ENCODE data around the gene FBXW7.
A peak's percentile ranks its signal among the peaks of the same experiment; 100 is the strongest.

FBXW7 gene

DNA sequence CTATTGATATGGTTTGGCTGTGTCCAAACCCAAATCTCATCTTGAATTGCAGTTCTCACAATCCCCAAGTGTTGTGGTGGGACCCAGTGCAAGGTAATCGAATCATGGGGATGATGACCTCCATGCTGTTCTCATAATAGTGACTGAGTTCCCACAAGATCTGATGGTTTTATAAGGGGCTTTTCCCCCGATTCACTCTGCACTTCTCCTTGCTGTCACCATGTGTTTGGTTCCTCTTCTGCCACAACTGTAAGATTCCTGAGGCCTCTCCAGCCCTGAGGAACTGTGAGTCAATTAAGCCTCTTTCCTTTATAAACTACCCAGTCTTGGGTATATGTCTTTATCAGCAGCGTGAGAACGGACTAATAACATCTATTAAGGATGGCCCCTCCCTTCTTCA, 68.8 kb downstream of the FBXW7 start:
- TF ChIP-seq, protein P1, sequence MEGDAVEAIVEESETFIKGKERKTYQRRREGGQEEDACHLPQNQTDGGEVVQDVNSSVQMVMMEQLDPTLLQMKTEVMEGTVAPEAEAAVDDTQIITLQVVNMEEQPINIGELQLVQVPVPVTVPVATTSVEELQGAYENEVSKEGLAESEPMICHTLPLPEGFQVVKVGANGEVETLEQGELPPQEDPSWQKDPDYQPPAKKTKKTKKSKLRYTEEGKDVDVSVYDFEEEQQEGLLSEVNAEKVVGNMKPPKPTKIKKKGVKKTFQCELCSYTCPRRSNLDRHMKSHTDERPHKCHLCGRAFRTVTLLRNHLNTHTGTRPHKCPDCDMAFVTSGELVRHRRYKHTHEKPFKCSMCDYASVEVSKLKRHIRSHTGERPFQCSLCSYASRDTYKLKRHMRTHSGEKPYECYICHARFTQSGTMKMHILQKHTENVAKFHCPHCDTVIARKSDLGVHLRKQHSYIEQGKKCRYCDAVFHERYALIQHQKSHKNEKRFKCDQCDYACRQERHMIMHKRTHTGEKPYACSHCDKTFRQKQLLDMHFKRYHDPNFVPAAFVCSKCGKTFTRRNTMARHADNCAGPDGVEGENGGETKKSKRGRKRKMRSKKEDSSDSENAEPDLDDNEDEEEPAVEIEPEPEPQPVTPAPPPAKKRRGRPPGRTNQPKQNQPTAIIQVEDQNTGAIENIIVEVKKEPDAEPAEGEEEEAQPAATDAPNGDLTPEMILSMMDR (IDR thresholded peaks at IDR 0.05; ENCODE audit: insufficient read depth, low read depth, low read length, missing control alignments), result no peak
- no peak for DNase-seq (ENCODE audit: low read depth)
- H3K4me3 ChIP-seq (ENCODE audit: low read length), result no peak overlapping the region

DNA sequence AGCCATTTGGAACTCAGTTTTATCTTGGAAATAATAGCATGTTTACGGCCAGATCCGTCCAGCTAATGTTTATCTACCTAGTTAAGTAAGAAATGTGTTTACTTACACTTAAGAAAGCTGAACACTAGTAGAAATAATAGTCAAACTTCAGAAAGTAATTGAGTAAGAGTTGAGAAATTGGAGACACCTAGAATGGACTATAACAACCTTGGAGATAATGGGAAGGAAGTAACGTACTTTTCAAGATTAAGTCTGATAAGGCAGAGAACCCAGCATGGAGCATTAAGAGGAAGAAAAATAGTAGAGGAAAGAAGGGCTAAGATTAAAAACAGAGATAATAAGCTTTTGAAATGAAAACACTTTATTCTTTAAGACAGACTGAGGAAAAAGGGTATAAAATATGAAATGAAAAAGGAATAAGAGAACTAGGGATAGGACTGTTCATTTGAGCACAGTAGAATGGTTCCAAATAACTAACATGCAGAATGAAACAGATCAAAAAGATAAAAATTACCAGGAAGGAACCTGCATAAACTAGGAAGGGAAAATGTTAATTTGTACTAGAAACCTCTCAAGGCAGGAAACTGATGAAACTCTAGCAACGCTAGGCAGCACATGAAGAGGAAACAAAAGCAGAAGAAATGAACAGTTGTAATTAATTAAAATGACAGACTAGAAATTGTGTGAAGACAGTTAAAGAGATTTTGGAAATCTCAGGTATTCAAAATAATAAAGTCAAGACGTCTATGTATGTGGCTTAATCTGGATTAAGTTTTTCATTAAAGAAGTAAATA, 71.7 kb downstream of the FBXW7 start:
- no peak overlapping the region for H3K4me3 ChIP-seq (ENCODE audit: low read length)
- TF ChIP-seq, protein P1 (IDR thresholded peaks at IDR 0.05; ENCODE audit: insufficient read depth, low read depth, low read length, missing control alignments), result no peak
- DNase-seq (ENCODE audit: low read depth), result no peak

DNA sequence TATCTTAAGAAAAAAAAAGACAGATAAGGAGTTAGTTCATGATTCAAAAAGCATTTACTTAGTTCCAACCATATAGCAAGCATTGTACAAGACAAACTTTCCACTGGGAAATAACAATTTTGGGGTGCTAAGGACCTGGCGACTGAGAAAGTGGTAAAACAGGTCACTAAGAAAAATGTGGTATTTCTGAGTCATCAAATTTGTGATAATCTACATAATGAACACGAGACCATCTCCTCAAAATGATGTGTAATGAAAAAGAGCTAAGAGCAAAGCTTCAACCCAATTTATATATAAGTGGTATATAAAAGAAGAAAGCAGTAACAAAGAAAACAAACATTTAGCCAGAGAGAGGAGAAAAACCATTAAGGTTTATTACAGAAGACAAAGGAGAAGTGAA, 72.3 kb downstream of the FBXW7 start:
- no peak for DNase-seq (ENCODE audit: low read depth)
- no peak overlapping the region for H3K4me3 ChIP-seq (ENCODE audit: low read length)
- TF ChIP-seq, protein P1 (IDR thresholded peaks at IDR 0.05; ENCODE audit: insufficient read depth, low read depth, low read length, missing control alignments), result no peak

DNA sequence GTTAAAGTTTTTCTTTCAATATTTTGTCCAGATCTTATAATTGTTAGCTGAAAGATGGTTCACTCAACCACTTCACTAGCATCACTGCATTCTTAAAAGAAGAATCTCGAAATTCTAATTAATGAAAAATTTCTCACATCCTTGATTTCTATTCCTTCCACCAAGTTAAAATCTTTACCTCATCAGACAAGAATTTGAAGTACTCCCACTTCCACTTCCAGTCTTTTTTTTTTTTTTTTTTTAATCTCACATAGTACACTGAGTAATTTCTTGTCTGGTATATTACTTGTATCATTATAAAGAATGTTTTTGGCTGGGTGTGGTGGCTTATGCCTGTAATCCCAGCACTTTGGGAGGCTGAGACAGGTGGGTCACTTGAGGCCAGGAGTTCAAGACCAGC, 73.2 kb downstream of the FBXW7 start:
- TF ChIP-seq, protein P1 (IDR thresholded peaks at IDR 0.05; ENCODE audit: insufficient read depth, low read depth, low read length, missing control alignments), result no peak
- DNase-seq (ENCODE audit: low read depth), result no peak
- no peak overlapping the region for H3K4me3 ChIP-seq (ENCODE audit: low read length)

DNA sequence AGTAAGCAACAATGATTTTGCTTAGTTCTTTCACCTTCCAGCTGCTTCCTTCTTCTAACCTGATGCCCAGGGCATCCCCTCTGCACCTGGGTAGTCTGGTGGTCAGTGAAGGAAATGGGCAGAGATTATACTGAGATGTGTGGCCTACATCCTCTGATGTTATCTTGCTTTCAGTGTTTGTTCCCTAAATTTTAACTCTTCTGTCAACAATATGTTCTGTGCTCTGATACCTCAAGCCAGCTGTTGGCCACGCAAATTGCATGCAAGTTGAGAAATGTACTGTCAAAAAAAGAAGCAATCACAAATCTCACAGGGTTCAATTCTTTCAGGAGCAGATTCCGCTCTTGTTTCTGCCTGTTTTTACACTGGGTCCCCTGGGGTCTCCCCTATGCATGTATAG, 73.8 kb downstream of the FBXW7 start:
- H3K4me3 ChIP-seq (ENCODE audit: low read length), result no peak overlapping the region
- TF ChIP-seq, protein P1 (IDR thresholded peaks at IDR 0.05; ENCODE audit: insufficient read depth, low read depth, low read length, missing control alignments), result no peak
- DNase-seq (ENCODE audit: low read depth), result no peak

DNA sequence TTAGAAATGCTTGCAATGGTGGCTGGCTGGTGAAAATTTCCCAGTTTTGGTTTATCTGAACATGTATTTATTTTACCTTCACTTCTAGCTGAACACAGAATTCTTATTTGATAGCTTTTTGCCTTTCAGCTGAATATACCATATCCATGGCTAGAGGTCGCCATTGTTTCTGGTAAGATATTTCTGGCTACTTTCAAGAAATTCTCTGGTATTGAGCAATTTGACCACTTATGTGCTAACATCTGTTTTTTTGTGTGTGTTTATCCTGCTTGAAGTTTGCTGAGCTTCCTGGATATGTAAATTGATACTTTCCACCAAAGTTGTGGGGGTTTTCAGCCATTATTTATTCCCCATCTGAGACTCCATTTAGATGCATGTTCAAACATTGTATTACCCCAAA, 75.4 kb downstream of the FBXW7 start:
- peak; percentile 58 for DNase-seq (ENCODE audit: low read depth)
- no peak overlapping the region for H3K4me3 ChIP-seq (ENCODE audit: low read length)
- TF ChIP-seq, protein P1 (IDR thresholded peaks at IDR 0.05; ENCODE audit: insufficient read depth, low read depth, low read length, missing control alignments), result no peak

DNA sequence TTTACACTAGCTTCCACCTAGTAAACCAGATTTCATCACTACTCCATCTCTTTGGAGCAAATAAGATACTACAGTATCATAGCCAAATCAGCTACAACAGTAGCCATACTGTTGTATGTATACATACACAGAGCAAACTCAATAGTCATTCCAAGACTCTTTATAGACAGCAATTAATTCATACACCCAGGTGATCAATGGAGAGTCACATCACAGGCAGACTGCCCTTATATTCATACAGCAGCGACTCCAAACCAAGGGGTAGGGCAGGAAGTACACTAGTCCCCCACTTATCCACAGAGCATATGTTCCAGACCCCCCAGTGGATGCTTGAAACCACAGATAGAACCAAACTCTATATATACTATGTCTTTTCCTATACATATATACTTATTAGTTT, 76.6 kb downstream of the FBXW7 start:
- no peak overlapping the region for H3K4me3 ChIP-seq (ENCODE audit: low read length)
- no peak for DNase-seq (ENCODE audit: low read depth)
- TF ChIP-seq, protein P1 (IDR thresholded peaks at IDR 0.05; ENCODE audit: insufficient read depth, low read depth, low read length, missing control alignments), result no peak

Measured in epithelial cell of esophagus (primary cell).